ENCODE results near the gene KRT26.
"Not testable (repeated sequence)": the region's sequence is repeated elsewhere in the genome, so short reads cannot be mapped to it uniquely, and the experiment has no call there.

Gene KRT26

DNA sequence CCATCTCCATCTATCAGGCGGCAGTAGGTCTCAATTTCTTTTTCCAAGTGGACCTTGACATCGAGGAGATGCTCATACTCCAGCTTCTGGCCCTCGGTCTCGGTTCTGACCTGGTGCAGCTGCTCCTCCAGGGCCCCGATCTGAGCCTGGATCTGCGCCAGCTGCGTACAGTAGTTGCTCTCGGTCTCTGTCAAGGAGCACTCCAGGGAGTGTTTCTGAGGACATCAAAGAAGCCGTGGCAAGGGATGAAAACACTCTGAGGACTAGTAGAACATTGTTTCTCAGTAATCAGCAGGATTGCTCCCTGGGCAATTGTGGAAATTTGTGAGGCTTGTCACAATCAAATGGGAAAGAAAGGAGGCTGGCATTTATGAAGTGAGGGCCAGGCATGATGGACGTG, 21.8 kb upstream of the KRT26 start:
- DNase-seq: no peak

DNA sequence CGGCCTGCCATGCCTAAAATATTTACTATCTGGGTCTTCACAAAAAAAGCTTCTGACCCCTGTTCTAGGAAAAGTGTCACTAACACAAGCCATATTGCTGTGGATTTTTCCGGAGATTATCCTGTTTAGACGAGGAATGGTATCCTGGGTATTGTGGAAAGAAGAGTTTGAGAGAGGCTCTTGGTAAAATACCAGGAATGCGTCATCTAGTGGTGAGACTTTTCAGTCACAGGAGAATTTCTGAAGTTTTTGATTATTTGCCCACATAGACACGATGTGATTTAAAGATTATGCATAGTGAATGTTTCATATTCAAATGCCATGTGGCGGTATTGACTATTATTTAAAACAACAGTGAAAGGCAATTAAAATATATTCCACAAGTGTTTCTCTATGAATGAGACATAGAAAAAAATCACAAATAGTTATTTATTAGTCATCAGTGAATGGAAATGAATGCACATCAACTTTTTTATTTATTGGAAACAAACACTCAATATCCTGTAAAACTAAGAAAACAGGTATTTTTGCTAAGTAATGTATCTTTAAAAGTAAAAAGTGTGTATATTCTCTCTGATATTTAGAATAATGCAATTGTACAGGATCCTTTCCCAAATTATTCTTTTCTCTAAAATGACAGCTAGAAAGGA, 19.9 kb upstream of the KRT26 start:
- no peak for DNase-seq

DNA sequence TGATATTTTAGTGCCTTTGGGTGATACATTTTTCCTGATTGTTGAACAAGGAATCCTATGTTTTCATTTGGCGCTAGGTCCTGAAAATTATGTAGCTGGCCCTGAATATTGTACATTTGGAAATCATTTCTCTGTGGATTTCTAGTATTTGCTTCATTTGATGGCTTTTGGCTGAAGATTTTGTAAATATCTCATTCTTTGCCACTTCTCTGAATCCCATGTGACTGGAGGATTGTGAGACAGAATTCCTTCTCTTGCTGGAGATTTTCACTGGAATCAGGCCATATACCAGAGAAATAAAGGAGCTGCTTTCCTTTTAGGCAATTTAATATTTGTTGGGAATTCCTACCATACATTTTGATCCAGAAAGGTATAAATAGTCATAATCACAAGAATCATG, 19.1 kb upstream of the KRT26 start:
- DNase-seq: no peak

DNA sequence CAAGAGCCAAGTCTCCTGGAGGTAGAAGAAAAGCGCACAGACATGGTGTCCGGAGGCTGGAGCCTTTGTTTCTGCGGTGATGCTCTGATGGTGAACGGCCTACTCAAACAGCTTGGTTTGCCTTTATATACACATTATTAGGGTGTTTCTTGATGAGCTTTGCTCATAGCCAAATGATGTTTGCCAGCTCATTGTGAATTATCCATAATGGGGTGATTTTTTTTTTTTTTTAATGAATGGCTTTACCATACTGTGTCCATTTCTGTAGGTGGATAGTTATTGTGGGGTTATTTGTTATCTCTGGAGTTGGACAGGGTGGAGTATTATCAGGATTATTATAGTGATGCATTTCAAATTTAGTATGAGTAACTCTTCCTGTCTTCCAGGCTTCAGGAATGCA, 10.4 kb upstream of the KRT26 start, which contains the start of gene KRT27:
TSS of gene KRT27 (minus strand) at position 101 of the 400 bp plus-strand sequence. CDS start at position 44, 57 bp downstream.
- no peak for DNase-seq

DNA sequence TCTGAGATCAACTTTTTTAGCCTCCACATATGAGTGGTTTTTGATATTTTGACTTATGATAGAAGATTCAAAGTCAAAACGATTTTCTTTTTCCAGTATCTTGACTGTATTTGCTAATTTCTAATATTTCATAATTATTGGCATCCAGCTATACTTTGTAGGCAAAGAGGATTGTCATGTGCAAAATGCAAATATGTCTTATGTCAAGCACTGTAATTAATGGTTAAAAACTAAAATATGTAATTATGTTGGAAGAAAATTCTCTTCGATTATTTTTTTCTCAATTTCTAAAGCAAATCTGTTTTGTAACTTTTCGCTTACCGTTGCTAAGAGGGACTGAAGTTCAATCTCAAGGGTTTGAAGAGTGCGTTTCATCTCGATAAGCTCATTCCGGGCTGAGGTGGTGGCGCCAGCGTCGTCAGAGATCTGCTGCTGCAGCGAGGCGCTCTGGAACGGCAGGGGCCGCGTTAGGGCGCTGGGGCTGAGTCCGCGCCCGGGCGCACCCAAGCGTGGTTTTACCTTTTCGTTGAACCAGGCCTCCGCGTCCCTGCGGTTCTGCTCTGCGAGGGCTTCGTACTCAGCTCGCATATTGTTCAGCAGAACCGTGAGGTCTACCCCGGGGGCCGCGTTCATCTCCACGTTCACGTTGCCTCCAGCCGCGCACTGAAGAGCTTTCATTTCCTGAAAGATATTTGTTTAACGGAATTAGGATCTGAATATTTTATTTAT, 7.3 kb upstream of the KRT26 start:
- no peak for DNase-seq

DNA sequence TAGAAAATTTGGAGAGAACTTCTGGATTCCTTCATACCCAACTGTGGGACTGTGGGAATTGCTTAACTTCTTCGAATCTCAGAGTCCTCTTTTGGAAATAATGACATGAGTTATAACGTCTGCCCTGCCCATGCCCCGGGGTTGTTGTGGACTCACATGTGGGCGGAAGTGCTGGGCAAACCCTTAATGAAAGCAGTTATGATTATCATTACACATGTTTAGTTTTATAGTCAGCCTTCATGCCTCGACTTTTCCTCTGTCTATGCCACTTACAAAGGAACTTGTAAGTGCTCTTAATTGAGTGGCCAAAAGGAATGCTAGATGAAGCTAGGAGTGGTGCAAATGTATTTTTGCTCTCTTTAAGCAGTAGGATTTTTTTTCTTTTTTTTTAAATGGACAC, 6.5 kb upstream of the KRT26 start:
- no peak for DNase-seq

DNA sequence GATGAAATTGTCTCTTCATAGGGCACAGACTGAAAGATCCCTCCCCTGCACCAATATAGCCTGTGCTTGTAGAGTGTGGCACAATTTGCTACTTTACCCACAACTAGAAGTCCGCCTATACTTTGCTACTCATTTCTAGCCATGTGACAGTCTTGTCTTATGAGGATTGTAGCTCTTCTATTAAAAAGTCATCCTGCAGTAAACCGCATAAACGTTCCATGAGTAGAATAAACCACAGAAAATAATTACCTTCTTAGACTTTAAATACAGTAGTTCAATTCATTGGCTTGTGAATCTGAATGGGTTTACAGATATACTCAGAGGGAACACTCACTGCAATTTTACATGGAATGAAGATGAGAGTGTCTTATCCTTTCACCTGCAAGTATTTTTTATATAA, 6.0 kb upstream of the KRT26 start:
- no peak for DNase-seq

DNA sequence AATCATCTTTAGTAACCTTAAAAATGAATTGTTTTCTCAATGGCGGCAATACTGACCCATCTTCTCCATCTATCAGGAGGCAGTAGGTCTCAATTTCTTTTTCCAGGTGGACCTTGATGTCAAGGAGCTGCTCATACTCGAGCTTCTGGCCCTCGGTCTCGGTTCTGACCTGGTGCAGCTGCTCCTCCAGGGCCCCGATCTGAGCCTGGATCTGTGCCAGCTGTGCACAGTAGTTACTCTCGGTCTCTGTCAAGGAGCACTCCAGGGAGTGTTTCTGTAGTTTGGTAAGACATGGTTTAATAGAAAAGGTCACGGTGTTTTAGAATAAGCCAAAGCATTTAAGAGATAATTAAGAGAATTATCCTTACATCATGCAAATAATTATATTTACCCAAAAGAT, 5.5 kb upstream of the KRT26 start:
- DNase-seq: no peak

DNA sequence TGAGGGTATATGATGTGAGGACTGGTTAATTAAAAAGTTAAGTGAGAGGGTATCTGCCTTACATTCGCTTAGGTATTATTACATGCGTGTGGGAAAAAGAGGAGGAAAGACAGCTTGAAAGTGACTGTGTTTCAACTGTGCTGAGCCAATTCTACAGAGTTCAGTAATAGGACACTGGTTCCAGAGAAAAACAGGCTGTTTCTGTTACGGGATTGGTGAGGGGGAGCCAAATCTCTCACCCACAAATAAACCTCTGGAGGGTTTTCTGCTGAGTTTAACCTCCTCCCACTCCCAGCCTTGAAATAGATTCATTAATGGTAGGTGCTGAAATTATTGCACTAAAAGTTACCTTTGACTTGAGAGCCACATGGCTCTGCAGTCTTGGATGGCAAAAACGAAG, 3.9 kb upstream of the KRT26 start:
- DNase-seq: no peak

DNA sequence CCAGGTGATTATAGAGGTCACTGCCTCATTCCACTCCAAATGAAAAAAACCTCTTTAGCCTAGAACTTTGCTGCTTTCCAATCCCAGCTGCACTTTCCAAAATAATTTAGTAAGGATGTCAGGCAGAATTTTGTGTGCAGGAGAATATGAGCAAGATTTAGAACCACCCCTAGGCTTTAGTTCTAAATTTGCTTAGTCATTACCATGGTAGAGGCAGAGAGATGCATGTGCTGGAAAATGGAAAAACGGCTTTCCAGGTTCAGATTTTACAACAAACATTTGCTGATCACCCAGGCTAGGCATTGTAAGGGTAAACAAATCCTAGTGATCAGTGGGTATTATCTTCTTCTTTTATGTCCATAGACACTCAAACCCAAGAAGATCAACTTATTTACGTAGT, 6.3 kb downstream of the KRT26 start:
- no peak for DNase-seq

DNA sequence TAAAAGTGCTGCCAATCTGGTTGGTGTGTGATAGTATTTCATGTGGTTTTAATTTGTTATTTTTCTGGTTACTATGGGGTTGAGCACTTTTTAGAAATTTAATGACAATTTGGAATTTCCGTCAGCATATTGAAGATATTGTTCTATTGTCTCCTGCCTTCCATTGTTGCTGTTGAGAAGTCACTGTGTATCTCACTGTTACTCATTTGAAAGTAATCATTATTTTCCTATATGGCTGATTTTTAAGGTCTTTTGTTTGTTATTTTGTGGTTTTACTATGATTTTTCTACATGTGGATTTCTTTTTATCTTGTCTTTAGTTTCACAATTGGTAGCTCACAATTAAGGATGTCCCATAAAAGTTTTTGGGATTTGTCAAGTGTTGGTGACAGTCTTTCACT, 8.2 kb downstream of the KRT26 start:
- DNase-seq: no peak

DNA sequence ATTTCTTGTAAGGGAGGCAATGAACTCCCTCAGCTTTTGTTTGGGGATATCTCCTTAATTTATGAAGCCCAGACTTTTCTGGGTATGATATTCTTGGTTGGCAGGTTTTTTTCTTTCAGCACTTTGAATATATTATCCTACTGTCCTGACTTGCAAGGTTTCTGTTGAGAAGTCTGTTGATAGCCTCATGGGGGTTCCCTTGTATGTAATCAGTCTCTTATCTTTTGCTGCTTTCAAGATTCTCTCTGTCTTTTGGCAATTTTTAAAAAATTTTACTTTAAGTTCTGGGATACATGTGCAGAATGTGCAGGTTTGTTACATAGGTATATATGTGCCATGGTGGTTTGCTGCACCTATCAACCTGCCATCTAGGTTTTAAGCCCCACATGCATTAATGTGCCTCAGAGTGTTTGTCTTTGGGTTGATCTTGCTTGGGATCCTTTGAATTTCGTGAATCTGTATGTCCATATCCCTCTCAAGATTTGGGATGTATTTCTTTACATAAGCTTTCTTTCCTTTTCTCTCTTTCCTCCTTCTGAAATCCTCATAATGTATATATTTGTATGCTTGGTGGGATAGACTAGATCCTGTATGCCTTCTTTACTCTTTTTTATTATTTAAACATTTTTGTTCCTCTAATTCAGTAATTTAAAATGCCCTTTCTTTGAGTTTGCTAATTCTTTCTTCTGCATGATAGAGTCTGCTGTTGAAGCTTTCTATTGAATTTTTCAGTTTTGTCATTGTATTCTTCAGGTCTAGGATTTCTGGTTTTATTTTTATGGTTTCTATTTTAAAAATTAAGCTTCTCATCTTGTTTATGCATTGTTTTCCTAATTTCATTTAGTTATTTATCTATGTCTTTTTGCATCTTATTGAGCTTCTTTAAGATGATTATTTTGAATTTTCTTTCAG, 11.6 kb downstream of the KRT26 start:
- DNase-seq: no peak

DNA sequence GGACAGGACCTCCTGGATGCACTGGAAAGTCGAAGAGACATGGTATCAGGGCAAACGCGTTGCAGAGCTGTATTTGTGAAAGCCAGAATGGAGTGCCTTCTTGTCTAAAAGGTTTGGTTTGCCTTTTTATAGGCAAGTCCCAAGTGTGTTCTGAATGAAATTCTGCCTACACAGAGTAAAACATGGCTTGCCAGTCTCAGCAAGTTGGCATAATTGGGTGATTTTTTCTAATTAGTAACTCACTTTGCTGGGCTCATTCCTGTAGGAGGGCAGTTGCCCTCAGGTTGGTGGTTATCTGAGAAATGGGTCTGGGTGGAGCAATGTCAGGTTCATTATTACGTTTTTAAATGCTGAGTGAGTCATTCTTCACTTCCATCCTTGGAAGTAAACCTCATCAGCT, 16.8 kb downstream of the KRT26 start, which contains the start of gene KRT25:
TSS of gene KRT25 (minus strand) at position 101 of the 400 bp plus-strand sequence. CDS start at position 41, 60 bp downstream.
- DNase-seq: no peak

DNA sequence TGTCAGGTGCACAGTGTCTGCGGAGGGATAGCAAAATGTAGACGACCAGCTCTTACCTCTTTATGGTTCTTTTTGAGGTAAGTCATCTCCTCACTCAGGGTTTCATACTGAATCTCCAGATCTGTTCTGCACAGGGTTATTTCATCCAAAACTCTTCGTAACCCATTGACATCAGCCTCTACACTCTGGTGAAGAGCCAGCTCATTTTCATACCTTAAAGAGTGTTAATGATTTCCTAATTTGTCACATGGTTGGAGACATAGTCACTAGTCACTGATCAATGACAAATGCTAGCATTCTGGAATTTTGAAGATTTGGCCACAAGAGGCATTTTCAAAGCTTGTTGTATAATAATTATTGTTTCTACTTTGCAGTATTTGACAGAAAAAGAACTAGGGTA, 18.2 kb downstream of the KRT26 start:
- no peak for DNase-seq

DNA sequence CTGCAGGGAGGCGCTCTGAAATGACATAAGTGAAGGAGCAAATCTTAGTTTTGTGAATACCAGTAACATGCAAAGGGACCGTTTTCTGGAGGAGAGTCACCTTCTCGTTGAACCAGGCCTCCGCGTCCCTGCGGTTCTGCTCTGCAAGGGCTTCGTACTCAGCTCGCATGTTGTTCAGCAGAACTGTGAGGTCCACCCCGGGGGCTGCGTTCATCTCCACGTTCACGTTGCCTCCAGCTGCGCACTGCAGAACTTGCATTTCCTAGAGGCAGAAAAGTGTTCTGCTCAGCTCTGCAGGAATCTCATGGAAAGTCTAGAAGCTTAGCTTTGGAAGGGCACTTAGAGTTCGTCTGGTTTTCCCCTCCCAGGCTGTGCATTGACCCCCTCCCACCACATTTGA, 20.9 kb downstream of the KRT26 start:
- DNase-seq: no peak

DNA sequence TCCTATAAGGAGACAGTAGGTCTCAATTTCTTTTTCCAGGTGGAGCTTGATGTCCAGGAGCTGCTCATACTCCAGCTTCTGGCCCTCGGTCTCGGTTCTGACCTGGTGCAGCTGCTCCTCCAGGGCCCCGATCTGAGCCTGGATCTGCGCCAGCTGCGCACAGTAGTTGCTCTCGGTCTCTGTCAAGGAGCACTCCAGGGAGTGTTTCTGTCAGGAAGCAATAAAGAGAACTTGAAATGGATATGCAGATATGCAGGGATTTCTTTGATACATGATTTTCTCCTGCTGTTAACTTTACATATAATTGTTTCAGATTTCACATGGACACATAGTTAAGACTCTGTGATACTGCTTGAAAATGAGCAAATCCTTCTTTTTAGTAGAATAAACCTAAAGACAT, 21.6 kb downstream of the KRT26 start:
- no peak for DNase-seq

DNA sequence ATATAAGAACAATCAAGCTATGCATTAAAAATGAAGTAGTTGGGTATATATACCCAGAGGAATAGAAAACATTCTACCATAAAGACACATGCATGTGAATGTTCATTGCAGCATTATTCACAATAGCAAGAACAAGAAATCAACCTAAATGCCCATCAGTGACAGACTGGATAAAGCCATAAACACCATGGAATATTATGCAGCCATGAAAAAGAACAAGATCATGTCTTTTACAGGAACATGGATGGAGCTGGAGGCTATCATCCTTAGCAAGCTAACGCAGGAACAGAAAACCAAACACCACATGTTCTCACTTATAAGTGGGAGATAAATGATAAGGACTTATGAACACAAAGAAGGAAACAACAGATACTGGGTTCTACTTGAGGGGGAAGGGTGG, 23.3 kb downstream of the KRT26 start:
- not testable (repeated sequence) for DNase-seq

DNA sequence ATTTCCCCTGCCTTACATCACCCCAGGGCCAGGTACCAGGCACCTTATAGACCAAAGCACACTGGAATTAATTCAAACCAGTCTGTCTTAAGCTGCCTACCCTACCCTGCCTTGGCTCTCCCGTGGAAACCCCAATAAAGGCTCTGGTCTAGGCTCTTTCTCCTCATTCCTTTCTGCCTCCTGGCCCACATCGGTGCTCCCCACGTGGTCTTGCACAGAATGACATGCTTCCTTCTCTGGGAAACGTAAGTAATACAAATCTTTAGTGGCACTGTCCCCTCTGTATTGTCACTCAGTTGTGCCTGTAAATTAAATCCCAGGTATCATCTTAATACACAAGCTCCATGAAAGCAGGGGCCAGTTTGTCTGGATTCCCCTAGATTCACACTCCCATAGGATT, 33.4 kb downstream of the KRT26 start:
- DNase-seq: no peak

DNA sequence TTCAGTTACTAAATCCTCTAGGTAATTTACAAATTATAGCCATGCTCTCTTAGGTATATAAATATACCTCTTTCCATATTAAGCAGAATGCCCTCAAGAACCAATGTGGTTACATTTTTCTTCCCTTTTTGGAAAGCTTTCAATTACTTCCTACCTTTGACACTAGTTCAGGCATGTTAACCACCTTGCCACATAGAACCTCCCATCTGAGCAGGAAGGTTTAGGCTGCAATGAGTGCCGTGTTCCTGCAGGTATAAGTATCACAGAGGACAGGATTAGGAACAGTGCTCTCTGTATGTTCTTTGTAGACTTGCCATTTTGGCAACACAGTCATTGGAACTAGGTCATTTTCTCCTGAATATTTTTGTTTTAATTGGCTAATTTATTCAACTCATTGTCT, 37.0 kb downstream of the KRT26 start:
- no peak for DNase-seq

DNA sequence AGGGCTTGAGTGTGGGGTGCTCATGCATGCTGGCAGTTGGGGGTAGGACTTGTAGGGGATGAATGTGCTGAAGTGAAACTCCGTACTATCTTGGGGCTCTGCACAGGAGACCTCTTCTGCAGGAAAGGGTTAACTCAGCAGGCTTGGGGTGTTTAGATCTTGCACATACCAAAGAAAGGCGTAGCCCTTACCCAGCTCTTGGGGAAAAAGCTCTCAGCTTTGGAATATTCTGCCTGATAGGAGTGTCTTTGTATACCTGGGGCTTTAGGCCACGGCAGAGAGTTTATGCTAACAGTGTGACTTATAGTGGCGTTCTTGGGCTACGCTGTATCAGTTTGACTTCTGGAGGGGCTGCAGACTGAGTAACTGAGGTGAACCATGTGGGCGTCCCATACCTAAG, 38.0 kb downstream of the KRT26 start:
- no peak for DNase-seq

DNA sequence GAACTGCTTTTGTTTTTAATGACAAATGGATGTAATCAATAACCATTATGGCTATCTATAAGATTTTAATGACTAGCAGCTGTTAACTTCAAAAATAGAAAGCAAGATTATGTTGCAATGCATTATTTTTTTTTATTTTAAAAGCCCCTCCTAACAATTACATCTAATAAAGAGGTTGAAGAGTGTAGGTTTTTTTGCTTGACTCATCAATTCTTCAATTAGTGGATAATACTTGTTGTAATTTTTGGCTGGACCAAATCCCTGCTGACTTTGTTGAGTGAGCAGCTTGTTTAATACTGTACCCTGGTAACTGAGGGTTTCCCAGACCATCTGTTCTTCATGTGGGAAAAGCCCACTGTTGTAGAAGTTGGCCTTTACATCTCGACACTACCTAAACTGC, 41.0 kb downstream of the KRT26 start:
- no peak for DNase-seq

DNA sequence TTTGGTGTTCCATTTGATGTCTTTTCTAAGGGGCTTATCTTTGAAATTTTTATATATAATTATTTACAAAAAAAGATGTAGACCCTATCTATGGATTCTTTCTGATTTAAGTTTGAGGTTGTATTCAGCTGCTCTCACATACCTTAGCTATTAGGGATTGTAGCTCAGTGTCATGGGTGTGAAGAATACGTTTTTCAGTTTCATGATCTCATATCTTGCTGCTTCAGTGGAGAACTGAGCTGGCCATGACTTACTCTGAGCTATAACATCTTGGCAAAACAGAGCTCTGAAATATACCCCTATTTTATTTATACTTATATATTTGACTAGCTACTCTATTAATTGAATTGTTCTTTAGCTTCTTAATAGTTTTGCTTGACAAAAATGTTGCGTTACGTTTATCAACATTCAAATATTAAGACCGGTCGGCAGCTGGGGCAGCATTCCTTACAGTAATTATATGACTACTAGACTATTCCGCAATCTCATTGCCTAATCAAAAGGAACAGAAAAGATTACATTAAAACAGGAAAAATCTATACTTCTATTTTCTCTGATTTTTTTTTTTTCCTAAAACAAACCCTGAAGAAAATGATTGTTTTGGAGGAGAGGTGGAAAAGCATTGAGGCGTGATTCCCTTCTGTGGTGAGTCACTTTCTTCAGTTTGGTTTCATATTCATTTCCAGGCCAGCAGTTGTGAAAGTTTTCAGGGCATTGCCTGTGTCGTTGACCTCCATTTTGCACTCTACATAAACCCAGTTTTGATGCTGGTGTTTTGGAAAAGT, 44.4 kb downstream of the KRT26 start:
- no peak for DNase-seq

DNA sequence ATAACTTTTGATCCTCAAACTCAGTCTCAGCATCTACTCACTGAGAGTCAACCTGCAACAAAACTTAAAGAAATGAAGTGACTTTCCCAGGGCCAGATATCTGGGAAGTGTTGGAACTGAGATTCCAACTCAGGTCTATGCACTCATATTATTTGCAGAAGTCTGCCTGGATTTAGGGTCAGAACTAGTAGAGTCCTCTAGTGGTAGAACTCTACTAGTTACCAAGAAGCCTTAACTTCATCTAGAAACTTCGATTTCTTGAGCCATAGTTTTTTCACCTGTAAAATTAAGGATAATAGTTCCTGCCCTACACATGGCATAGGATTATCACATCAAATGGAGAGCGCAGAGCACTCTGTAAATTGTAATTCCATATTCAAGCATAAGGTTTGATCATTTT, 45.1 kb downstream of the KRT26 start:
- DNase-seq: no peak
